Mesenteric fat pad (tissue), 1 donor: ENCODE data around the gene RNF224. TPM values are rescaled to one million over a fixed set of nuclear protein-coding genes. Genes with fewer than 3 reads are reported as not detected.

Source experiments
- DNase-seq: peaks from one replicate; pipeline ENCODE4 v3.0.0-alpha.2; 2020; ENCODE audit warnings: low spot score
- total RNA-seq: library from RNA; stranded (reverse); fragmentation: NEBNext Ultra II Directional; extraction: Animal tissue kit (Norgen Biotek cat#: 25700); gene quantifications from one replicate; pipeline ENCODE4 v1.2.1, GENCODE V29; 2021
- donor health status: DM: yes; HTN: yes; CAD: no.

Gene RNF224
- total RNA-seq, 1 donor from 2014 or later, result not detected

DNA sequence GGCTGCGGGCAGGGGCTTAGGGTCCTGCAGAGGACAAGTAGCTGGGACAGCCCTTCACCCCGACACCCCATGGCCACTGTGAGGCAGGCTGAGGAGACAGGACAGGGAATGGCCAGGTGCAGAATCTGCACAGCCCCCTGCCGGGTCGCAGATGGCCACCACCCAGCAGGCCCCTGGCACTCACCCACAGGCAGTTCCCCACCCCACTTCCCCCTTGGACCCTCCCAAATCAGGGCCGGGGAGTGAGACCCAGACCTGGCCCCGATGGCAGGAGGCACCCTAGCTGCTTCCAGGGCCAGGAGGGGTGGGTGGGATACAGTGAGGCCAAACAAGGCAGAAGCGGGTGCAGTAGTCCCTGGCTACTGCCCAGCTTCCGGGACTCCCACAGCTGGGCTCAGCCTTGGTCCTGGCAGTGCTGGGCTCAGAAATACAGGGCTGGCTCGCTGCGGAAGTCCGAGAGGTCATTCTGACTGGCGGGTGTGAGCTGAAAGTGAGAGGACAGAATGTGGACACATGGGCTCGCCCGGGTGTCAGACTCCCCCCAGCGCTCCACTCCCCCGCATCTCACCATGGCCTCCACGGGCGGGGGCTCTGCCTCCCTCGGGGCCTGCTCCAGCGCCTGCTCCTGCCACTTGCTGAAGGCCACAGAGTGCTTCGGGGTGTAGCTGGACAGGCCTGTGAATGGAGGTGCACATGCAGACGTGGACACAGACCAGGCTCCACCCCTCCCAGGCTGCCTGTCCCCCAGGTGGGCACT is 35.4 kb upstream of the RNF224 start:
- DNase-seq, result no peak

DNA sequence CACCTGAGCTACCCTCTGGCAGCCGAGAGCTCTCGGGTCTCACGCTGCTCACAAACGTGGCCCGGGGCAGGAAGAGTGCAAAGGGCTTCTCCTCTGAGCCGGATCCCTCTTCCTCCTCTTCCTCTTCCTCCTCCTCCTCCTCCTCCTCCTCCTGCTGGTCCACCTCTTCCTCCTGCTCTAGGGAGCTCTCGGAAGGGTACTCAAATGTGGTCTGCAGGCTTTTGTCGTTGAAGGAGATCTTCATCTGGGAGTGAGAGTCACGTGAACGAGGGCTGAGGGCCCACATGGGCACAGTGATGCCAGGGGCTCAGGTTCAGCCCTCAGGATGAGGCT is 34.9 kb upstream of the RNF224 start:
- no peak for DNase-seq

DNA sequence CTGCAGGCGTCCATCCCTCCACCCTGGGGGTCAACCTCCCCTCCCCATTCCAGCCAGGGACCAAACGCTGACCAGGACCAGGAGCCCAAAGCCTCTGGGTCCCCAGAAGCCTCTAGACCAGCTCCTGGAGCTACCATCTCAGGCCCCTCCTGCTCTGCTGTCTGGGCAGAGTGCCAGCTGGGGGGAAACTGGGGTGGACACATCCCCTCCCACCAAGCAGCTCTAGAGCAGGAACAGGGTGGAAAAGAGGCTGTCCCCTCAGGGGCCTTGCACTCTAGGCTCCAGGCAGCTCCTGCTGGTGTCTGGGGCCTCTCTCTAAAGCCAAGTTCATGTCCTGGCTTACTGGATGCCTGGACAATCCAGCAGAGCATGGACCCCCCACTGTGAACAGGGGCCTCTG is 34.4 kb upstream of the RNF224 start:
- no peak for DNase-seq

DNA sequence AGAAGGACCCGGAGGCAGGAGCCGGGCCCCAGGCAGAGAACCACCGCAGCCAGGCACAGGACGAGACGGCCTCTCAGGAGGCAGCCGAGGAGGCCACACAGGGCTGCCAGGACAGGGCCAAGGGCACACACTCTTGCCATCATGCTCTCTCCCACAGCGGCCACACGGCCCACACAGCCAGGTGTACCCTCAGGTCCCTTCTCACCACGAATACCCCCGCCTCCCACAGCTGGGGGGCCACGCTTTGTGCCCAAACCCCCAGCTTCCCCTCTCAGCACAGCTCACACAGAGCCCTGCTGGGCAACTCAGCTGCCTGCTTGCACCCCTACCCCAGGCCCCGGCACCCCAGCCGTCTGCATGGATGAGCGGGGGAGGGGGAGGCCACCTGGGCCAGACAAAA is 33.5 kb upstream of the RNF224 start:
- no peak for DNase-seq

DNA sequence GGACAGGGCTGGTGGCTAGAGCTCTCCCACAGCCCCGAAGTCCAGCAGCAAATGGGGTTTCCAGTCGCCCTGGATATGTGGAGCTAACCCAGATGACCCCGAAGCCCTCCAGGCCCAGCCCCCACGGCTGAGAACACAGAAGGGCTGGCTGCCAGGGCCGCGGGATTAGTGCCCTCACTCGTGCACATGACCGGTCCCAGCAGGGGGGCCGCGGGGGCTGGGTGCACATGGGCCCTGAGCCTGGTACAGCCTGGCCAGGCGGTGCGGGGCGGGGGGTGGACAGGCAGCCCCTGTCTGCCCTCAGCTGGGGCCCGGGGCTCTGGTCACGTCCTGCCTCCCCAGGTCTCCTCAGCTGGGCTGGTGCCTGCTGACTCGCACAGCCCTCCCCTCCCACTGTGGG is 32.9 kb upstream of the RNF224 start:
- DNase-seq, result no peak

DNA sequence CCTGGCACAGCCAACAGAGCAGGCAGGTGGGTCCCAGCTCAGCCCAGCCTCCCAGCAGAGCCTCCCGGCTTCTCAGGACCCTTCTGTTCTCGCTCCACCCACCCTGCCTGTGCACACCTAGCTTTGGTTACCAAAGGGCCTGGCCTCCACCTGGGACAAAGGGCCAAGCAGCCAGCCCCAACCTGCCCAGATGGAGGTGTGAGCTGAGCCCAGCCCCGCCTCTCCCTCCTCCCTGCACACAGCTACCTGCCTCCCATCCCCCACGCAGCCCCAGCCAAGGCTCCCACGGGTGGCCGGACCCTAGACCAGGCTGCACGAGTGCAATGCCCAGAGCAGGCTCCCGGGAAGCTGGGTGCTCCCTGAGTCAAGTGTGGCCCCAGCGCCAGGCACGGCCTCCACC is 32.4 kb upstream of the RNF224 start:
- DNase-seq, result no peak

DNA sequence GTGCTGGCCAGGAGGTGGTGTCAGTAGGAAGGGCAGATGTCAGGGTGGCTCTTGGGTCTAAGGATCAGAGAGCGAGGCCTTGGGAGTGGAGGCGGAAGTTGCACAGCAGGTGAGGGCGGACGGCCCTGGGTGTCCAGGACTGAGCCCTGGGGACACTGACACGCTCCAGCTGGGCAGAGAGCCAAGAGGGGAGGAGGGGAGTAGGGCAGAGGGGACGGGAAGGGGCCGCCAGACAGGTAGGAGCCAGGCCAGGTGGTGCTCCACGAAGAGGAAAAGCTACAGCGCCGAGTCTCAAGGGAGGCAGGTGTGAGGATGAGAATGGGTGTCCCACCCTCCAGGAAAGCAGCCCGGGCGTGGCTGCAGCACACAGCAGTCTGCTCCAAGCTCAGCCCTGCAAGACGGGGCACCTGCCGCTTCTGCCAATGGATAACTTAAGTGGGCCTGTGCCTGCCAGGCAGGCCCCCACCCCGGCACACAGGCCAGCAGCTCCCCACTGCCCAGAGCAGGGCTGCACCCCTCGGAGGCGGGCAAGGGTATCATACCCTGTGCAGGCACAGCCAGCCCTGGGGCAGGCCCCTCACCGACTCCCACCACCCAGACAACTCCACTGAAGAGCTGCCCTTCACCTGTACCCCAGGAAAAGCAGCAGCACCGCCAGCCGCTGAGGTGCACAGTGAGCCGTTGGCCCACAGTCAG is 31.6 kb upstream of the RNF224 start:
- no peak for DNase-seq

DNA sequence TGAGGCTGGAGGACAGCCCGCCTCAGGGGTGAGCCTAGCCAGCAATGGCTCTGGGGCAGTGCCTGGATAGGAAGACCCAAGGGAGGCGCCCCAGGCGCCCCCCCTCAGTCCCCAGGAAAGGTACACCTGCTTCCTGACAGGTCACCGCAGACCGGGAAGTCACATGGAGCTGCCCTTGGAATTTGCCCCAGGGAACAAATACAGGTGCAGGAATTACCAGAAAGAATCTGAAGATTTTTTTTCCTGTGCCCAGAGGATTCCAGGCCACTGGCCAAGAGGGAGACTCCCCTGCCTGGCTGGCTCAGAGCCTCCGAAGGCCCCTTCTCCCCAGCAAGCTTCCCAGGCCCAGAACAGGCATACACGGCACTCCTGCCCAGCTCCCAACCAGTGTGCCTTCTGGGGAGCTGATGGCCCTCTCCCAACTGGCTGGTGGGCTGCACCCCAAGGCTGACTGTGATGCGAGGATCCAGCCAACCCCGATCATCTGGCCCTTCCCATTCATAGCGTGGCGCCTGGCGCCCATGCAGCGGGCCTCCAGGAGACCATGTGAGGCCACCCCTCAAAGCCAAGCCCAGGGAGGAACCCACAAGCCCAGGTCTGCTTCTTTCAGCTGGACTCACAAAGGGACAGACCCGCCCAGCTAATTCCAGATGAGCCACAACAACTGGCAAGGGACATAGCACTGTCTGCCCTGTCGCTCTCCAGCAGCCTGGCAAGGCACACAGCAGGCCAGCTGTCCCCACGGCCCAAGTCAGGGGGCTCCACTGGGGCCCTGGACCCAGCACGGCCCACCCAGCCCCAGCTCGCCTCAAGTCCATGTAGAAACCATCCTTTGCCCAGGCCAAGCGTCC is 29.0 kb upstream of the RNF224 start:
- no peak for DNase-seq

DNA sequence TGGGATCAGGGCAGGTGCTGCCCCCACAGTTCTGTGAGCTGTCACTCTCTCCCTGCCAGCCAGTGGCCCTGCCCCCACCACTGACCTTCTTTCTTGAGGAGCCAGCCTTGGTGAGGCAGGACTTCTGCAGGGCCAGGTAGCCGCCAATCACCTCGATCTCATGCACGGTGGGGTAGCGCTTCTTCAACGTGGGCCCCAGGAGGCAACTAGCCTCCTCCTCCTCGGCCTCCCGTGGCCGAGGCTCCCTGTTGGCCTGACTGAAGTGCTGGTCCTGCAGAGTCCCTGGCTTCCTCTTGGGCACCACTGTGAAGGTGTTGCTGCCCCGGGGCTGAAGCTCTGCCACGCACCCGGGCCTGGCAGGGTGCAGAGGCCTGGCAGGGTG is 28.4 kb upstream of the RNF224 start:
- no peak for DNase-seq

DNA sequence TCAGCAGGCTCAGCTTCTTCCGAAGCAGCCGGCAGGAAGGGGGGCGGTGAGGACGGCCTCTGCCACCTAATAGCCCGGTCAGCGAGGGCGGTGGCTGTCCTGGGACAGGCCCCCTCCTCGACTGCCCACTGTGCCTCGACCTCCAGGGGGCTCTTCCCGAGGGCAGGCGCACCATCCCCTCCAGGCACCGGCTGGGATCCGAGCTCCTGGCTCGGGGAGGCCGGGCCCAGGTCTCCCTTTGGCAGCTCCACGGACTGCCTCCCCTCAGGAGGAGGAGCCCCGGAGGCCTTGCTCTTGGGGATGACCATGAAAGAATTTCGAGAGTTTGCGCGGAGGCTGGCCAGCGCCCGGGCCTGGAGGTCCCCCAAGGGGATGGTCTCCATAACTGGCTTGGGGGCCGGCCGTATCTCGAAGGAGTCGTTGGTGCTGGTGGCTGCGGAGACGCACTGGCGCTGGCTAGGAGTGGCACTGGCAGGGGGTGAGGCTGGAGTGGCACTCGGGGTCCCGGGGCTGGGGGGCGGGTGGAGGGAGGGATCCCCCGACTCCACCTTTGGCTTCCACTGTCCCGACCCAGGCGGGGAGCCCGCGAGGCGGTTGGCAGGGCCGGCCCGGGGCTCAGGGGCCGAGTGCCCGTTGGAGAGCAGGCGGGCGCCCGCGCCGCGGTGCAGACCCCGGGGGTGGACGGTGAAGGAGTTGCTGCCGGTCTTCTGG is 27.7 kb upstream of the RNF224 start:
- DNase-seq, result no peak

DNA sequence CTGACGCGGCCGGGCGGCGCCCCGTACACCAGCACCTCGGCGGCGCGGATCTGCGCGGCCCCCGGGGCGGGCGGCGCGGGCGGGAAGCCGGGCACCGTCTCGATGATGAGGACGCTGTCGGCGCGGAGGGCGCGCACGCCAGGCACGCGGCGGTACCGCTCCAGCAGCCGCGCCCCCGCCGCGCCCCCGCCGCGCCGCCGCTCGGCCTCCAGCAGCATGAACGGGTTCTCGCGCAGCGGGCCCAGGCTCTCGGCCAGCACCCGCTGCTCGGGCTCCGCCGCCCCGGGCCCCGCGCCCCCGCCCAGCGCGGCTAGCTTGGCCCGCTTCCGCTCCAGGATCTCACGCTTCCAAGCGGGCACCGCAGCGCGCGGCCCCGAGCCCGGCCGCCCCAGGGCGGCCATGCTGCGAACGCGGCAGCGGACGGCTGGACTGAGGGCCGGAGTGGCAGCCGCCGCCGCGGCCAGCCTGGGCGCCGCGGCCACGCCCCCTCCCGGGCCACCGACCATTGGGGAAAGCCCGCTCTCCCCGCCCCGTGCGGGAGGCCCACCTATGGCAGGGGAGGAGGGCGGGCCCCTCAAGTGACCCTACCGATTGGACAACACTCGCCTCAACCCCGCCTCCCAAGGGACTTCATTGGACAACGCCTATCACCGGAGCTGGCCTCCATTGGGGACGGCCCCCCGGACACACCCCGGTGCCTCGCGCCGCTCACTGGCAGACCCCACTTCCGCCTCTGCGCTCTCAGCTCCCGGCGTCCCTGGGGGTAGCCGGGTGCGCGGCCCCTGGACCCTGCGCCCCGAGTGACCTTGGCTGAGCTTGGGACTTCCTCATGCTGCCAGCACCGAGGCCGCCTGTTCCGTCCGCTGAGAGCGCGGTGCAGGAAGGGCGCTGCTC is 26.7 kb upstream of the RNF224 start, which contains the start of gene TPRN:
Gene TPRN (minus strand): TSS at position 431 of the 894 bp plus-strand sequence. CDS start 30 bp downstream, at position 401.
- DNase-seq, result peak; percentile 99

DNA sequence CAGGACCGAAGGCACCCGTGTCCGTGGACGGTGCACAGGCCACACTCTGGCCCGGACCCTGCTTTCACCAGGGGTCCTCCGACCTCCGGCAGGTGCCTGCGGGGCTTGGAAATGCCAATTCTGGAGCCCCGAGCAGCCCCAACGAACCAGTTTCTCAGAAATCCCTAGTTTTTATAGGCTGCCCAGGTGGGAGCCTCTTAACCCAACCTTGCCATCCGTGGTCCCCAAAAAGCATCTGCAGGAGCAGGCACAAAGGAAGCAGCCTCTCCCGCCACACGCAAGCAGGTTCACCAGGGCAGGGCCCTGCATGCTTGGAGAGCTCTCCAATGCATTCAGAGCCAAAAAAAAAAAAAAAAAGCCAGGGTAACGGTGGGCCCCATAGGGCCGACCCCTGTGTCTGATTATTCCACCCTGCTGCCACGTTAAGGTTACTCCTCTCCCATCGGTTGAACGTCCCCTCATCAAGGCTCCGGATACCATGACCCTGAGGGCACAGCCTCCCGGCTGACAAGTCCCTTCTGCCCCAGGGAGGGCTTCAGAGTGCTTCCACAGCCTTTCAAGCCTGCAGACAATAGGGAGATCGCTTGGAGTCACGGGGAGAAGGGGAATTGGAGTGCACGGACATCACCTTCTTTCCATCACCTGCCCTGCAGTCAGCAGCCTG is 26.0 kb upstream of the RNF224 start:
- no peak for DNase-seq

DNA sequence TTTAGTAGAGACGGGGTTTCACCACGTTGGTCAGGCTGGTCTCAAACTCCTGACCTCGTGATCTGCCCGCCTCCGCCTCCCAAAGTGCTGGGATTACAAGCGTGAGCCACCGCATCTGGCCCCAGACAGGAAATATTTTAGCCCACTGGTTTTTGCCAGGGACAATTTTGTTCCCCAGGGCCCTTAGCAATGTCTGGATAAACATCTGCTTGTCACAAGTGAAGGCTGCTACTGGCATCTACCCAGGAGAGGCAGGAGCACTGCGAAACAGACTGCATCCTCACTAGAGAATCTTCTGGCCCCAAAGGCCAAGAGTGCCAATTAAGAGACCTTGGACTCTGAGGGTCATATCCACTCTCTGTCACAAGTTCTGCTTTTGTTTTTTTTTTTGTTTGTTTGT is 24.3 kb upstream of the RNF224 start:
- DNase-seq, result no peak

DNA sequence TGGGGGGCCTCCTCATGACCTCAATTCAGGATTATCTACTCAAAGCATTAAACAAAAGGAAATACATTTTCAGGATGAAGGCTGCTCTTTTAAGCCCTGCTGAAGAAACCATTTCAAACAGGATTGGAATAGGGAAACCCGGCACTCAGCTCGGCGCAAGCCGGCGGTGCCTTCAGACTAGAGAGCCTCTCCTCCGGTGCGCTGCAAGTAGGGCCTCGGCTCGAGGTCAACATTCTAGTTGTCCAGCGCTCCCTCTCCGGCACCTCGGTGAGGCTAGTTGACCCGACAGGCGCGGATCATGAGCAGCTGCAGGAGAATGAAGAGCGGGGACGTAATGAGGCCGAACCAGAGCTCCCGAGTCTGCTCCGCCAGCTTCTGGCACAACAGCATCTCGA is 22.6 kb upstream of the RNF224 start:
- DNase-seq, result no peak

DNA sequence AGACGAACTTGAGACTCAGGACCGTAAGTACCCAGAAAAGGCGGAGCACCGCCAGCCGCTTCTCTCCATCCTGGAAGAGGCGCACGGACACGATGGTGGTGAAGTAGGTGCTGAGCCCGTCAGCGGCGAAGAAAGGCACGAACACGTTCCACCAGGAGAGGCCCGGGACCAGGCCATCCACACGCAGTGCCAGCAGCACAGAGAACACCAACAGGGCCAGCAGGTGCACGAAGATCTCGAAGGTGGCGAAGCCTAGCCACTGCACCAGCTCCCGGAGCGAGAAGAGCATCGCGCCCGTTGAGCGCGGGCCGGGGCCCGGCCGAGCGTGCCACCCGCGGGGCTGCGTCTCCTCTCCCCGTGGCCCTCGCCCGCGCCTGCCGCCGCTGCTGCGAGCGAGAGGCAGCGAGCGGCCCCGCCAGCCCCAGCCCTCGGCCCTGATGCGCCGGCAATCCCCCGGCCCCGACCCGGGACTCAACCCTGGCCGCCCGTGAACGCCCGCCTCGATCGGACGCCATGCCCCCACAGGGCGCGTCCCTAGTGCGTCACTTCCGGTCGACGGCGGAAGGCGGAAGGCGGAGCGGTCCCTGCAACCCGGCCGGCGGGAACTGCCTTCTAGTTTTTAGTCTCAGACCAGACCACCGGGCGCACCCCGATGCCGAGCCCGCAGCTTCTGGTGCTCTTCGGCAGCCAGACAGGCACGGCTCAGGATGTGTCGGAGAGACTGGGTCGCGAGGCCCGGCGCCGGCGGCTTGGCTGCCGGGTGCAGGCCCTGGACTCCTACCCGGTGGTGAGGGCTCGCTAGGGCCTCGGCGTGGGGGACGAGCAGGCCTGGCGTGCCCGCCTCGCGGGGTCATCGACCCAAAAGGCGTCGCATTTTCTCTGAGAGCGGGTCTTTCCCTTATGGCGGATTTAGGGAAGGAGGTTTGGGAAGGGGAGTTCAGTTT is 21.9 kb upstream of the RNF224 start, which contains the start of the genes NDOR1 and TMEM203:
Gene NDOR1 (plus strand): TSS at position 575 of the 944 bp plus-strand sequence. CDS start 78 bp downstream, at position 653.
Gene TMEM203 (minus strand): TSS at position 523 of the 944 bp plus-strand sequence. CDS start 234 bp downstream, at position 289.
- peak; percentile 98 for DNase-seq

DNA sequence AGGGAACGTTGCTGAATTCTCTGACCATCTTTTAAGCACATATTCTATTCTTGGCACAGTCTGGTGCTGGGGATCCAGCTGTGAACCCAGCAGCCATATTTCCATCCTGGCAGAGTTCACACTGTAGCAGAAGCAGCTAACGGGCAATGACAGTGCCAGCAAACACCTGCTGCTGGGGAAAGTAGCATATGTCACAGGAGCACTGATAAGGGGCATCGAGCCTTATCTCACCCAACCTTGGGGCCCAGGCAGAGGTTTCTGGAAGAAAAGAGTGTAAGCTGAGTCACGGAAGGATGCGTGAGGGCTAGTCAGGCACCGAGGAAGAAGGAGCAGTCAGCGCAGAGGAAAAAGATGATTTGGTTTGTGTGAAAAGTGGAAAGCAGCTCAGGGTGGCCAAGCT is 20.7 kb upstream of the RNF224 start:
- no peak for DNase-seq

DNA sequence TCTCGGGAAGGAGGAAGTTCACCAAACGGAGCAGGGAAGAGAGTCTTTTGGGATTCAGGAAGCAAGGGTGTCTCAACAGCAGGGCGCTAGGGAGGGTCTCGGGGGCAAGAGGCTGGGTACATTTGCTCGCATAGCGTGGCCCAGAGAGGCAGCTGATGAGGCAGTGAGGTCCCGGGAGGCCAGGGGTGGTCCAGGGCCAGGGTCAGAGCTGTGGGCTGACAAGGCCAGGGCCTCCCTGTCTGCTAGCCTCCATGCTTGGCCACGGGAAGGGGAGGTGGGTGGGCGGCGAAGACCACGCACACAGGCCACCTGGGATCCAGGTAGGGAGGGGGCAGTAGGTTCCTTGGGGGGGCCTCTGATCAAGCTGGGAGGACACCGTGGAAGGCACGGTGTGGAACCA is 15.8 kb upstream of the RNF224 start:
- no peak for DNase-seq

DNA sequence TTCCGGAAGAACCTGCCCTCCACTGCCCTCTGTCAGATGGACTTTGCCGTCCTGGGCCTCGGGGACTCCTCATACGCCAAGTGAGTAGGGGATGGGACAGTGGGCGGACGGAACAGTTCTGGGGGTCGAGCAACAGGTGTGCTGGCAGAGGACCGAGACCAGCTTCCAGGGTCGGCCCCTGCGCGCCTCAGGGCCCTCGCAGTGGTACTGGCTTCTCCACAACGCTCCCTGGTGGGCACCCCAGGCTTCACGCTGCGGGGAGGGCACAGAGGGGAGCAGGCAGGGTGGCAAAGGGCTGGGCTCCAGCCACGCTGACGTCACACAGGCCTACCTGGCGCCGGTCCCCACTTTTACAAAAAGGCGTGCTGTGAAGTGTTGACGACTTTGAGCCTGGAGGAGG is 14.8 kb upstream of the RNF224 start:
- DNase-seq, result no peak
